ENCODE measurements around the gene MRPL28. TPM values are rescaled to one million over a fixed set of nuclear protein-coding genes. Genes with fewer than 3 reads are reported as not detected.

Gene MRPL28
- total and polyA plus RNA-seq, 4 donors, result 28.3 to 63.4 (median 50.1) TPM

DNA sequence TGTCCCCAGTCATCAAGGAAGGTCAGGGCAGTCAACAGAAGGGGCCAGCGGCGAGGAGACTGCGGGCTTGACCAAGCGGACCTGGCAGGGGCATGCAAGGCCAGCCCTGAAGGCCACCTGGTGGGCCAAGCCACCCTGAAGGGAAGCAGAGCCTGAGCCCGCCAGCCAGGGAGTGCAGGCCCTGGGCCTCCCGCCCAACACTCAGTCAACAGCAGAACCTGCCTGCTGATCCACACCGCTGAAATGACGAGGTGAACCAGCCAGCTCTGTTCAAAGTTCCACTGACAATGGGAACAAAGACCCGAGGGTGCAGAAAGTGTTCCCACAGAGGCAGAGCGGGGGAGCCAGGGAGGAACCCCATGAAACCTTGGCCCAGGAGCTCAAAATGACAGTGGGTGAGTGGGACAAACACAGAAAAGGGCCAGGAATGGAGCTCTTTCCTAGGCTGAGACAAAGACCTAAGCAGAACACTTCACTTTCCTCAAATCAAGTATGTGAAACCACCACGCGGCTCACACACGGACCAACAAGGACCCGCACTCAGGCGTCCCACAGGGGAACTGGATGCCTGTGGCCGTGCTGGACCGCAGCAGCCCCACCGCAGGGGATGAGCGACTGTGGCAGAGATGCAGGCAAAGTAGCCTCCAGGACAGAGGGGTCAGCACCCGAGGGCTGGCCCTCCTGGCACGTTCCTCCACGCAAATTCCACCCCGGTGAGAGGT is 29.8 kb downstream of the MRPL28 start:
- WGBS, result 93% methylated on average over 23 of the region's 23 CpGs
- peaks cover 0 to 3% (median under 1%) of the 10 kb centered on the region in 4 donors for H3K36me3 ChIP-seq (ENCODE audit: control insufficient read depth in 4 of 4, insufficient read depth in 3 of 4, low read depth in 1 of 4, low read length in 3 of 4)
- DNase-seq (ENCODE audit: low spot score), result no peak
- no peak overlapping the region for H3K9ac ChIP-seq (ENCODE audit: low read depth in 1 of 2, low read length in 2 of 2)
- TF ChIP-seq, protein P1, sequence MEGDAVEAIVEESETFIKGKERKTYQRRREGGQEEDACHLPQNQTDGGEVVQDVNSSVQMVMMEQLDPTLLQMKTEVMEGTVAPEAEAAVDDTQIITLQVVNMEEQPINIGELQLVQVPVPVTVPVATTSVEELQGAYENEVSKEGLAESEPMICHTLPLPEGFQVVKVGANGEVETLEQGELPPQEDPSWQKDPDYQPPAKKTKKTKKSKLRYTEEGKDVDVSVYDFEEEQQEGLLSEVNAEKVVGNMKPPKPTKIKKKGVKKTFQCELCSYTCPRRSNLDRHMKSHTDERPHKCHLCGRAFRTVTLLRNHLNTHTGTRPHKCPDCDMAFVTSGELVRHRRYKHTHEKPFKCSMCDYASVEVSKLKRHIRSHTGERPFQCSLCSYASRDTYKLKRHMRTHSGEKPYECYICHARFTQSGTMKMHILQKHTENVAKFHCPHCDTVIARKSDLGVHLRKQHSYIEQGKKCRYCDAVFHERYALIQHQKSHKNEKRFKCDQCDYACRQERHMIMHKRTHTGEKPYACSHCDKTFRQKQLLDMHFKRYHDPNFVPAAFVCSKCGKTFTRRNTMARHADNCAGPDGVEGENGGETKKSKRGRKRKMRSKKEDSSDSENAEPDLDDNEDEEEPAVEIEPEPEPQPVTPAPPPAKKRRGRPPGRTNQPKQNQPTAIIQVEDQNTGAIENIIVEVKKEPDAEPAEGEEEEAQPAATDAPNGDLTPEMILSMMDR (IDR thresholded peaks at IDR 0.05; ENCODE audit: low read depth, low read length, missing input control), result no peak
- TF ChIP-seq YY1 (IDR thresholded peaks at IDR 0.05) (no peak), GABPA (IDR thresholded peaks at IDR 0.05 in 1 of 2, conservative IDR thresholded peaks at IDR 0.05 in 1 of 2) (no peak), HNF4G (IDR thresholded peaks at IDR 0.05) (no peak), SP1 (IDR thresholded peaks at IDR 0.05) (no peak), TAF1 (conservative IDR thresholded peaks at IDR 0.05) (no peak), RAD21 (IDR thresholded peaks at IDR 0.05) (no peak), EGR1 (IDR thresholded peaks at IDR 0.05; ENCODE audit: low read depth in 2 of 2) (no peak), HNF4A (conservative IDR thresholded peaks at IDR 0.05) (no peak), RXRA (IDR thresholded peaks at IDR 0.05) (no peak), FOXA2 (IDR thresholded peaks at IDR 0.05) (no peak), NR2F2 (IDR thresholded peaks at IDR 0.05) (no peak), FOXA1 (IDR thresholded peaks at IDR 0.05) (no peak), JUND (IDR thresholded peaks at IDR 0.05) (no peak)
- TF ChIP-seq, protein P2, sequence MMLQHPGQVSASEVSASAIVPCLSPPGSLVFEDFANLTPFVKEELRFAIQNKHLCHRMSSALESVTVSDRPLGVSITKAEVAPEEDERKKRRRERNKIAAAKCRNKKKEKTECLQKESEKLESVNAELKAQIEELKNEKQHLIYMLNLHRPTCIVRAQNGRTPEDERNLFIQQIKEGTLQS (IDR thresholded peaks at IDR 0.05), result no peak
- TF ChIP-seq, protein P3, sequence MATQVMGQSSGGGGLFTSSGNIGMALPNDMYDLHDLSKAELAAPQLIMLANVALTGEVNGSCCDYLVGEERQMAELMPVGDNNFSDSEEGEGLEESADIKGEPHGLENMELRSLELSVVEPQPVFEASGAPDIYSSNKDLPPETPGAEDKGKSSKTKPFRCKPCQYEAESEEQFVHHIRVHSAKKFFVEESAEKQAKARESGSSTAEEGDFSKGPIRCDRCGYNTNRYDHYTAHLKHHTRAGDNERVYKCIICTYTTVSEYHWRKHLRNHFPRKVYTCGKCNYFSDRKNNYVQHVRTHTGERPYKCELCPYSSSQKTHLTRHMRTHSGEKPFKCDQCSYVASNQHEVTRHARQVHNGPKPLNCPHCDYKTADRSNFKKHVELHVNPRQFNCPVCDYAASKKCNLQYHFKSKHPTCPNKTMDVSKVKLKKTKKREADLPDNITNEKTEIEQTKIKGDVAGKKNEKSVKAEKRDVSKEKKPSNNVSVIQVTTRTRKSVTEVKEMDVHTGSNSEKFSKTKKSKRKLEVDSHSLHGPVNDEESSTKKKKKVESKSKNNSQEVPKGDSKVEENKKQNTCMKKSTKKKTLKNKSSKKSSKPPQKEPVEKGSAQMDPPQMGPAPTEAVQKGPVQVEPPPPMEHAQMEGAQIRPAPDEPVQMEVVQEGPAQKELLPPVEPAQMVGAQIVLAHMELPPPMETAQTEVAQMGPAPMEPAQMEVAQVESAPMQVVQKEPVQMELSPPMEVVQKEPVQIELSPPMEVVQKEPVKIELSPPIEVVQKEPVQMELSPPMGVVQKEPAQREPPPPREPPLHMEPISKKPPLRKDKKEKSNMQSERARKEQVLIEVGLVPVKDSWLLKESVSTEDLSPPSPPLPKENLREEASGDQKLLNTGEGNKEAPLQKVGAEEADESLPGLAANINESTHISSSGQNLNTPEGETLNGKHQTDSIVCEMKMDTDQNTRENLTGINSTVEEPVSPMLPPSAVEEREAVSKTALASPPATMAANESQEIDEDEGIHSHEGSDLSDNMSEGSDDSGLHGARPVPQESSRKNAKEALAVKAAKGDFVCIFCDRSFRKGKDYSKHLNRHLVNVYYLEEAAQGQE (IDR thresholded peaks at IDR 0.05), result no peak
- TF ChIP-seq, protein P4, sequence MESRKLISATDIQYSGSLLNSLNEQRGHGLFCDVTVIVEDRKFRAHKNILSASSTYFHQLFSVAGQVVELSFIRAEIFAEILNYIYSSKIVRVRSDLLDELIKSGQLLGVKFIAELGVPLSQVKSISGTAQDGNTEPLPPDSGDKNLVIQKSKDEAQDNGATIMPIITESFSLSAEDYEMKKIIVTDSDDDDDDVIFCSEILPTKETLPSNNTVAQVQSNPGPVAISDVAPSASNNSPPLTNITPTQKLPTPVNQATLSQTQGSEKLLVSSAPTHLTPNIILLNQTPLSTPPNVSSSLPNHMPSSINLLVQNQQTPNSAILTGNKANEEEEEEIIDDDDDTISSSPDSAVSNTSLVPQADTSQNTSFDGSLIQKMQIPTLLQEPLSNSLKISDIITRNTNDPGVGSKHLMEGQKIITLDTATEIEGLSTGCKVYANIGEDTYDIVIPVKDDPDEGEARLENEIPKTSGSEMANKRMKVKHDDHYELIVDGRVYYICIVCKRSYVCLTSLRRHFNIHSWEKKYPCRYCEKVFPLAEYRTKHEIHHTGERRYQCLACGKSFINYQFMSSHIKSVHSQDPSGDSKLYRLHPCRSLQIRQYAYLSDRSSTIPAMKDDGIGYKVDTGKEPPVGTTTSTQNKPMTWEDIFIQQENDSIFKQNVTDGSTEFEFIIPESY (IDR thresholded peaks at IDR 0.05), result no peak
- TF ChIP-seq, protein P5, sequence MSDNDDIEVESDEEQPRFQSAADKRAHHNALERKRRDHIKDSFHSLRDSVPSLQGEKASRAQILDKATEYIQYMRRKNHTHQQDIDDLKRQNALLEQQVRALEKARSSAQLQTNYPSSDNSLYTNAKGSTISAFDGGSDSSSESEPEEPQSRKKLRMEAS (IDR thresholded peaks at IDR 0.05), result no peak
- H3K9me3 ChIP-seq (ENCODE audit: control insufficient read depth in 4 of 4, low read length in 3 of 4), result no peaks in the 10 kb centered on the region
- no peak overlapping the region for H3K4me3 ChIP-seq (ENCODE audit: low read depth in 1 of 3, low read length in 3 of 3)
- H3K27me3 ChIP-seq (ENCODE audit: control insufficient read depth in 4 of 4, insufficient read depth in 4 of 4, low read length in 3 of 4), result no peaks in the 10 kb centered on the region
- H3K4me1 ChIP-seq (ENCODE audit: control insufficient read depth in 4 of 4, insufficient read depth in 4 of 4, low read length in 3 of 4), result peaks cover 0 to 4% (median 0%) of the 10 kb centered on the region in 4 donors
- H3K27ac ChIP-seq (ENCODE audit: low read depth in 1 of 2, low read length in 2 of 2), result no peak overlapping the region

All from liver (tissue), 9 donors.